Astrocyte of the spinal cord (primary cell): ENCODE measurements around the gene PCDHA7.
"Not testable (repeated sequence)": the region's sequence is repeated elsewhere in the genome, so short reads cannot be mapped to it uniquely, and the experiment has no call there.

Experiments
- DNase-seq: peaks from one replicate; pipeline ENCODE4 v3.0.0; 2011; ENCODE audit warnings: low read depth, low spot score
- H3K4me3 ChIP-seq: 2 replicates; pipeline ENCODE4 v1.5.1; 2011; ENCODE audit warnings: low read depth, mild to moderate bottlenecking, low read length, moderate library complexity
- CTCF ChIP-seq: IDR thresholded peaks from 2 replicates; pipeline ENCODE4 v1.5.1; 2012; ENCODE audit warnings: low read depth, mild to moderate bottlenecking, low read length, inconsistent platforms
- in situ Hi-C: cut with HindIII; loops from 2 replicates; pipeline ENCODE4 v1.10.0; 2017; ENCODE audit warnings: low sequenced_read_pairs

Gene PCDHA7

DNA sequence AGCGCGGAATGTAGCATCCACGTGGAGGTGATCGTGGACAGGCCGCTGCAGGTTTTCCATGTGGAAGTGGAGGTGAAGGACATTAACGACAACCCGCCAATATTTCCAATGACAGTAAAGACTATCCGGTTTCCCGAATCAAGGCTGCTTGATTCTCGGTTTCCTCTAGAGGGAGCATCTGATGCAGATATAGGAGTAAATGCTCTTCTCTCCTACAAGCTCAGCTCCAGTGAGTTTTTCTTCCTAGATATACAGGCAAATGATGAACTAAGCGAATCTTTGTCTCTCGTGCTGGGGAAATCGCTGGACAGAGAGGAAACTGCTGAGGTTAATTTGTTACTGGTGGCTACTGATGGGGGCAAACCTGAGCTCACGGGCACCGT lies 38.8 kb upstream of the PCDHA7 start:
- H3K4me3 ChIP-seq, result no peak overlapping the region
- peak; percentile 24 for TF ChIP-seq CTCF
- in situ Hi-C loops, result no loop called here
- no peak for DNase-seq

DNA sequence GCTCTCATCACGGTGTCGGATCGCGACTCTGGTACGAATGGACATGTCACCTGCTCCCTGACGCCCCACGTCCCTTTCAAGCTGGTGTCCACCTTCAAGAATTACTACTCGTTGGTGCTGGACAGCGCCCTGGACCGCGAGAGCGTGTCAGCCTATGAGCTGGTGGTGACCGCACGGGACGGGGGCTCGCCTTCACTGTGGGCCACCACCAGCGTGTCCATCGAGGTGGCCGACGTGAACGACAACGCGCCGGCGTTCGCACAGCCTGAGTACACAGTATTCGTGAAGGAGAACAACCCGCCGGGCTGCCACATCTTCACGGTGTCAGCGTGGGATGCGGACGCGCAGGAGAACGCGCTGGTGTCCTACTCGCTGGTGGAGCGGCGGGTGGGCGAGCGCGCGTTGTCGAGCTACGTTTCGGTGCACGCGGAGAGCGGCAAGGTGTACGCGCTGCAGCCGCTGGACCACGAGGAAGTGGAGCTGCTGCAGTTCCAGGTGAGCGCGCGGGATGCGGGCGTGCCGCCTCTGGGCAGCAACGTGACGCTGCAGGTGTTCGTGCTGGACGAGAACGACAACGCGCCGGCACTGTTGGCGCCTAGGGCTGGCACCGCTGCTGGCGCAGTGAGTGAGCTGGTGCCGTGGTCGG lies 37.9 kb upstream of the PCDHA7 start:
- DNase-seq, in situ Hi-C loops, H3K4me3 ChIP-seq: not testable (repeated sequence)

GRCh38 chr5:140796718-140797095 lies 37.4 kb upstream of the PCDHA7 start:
- in situ Hi-C loops, result no loop called here
- H3K4me3 ChIP-seq, result no peak overlapping the region
- TF ChIP-seq CTCF, result no peak
- DNase-seq, result no peak

GRCh38 chr5:140800816-140801493 lies 33.1 kb upstream of the PCDHA7 start, which contains the start of gene PCDHA3:
Gene PCDHA3, plus strand, starts transcription at chr5:140801057.
- no peak for TF ChIP-seq CTCF
- peak; percentile 12 for DNase-seq
- H3K4me3 ChIP-seq, result peak within 1 kb of the TSS; percentile 21
- in situ Hi-C loops, result no loop called here

DNA sequence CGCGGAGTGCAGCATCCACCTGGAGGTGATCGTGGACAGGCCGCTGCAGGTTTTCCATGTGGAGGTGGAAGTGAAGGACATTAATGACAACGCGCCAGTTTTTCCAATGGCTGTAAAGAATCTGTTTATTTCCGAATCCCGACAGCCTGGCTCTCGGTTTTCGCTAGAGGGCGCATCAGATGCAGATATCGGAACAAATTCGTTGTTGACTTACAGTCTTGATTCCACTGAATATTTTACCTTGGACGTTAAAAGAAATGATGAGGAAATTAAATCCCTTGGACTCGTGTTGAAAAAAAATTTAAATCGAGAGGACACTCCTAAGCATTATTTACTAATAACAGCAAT lies 32.6 kb upstream of the PCDHA7 start:
- peak; percentile 35 for TF ChIP-seq CTCF
- in situ Hi-C loops, result no loop called here
- DNase-seq, result no peak
- no peak overlapping the region for H3K4me3 ChIP-seq

- in situ Hi-C loops, H3K4me3 ChIP-seq, DNase-seq: not testable (repeated sequence)
These were observed 31.7 kb upstream of the PCDHA7 start for GRCh38 chr5:140802381-140802780.

GRCh38 chr5:140802781-140803271 lies 31.2 kb upstream of the PCDHA7 start:
- in situ Hi-C loops, result no loop called here
- no peak overlapping the region for H3K4me3 ChIP-seq
- DNase-seq, result no peak
- TF ChIP-seq CTCF, result no peak
